ENCODE results near the gene ORAI3.

- TF ChIP-seq CEBPB (IDR thresholded peaks at IDR 0.05; ENCODE audit: low read depth) (no peak), SIN3A (IDR thresholded peaks at IDR 0.05; ENCODE audit: low read depth) (no peak), RAD21 (IDR thresholded peaks at IDR 0.05; ENCODE audit: low read depth) (no peak), POLR2A (IDR thresholded peaks at IDR 0.05; ENCODE audit: borderline replicate concordance, extremely low read depth, insufficient read depth, insufficient read length) (no peak), CTCF (IDR thresholded peaks at IDR 0.05 in 2 of 3, conservative IDR thresholded peaks at IDR 0.05 in 1 of 3; ENCODE audit: borderline replicate concordance in 1 of 3, insufficient read depth in 1 of 3, low read depth in 2 of 3, low read length in 2 of 3) (no peak), ELF1 (IDR thresholded peaks at IDR 0.05; ENCODE audit: borderline replicate concordance, low read depth) (no peak), SRF (IDR thresholded peaks at IDR 0.05; ENCODE audit: low read depth) (no peak), EZH2phosphoT487 (IDR thresholded peaks at IDR 0.05; ENCODE audit: borderline replicate concordance) (no peak), EZH2 (IDR thresholded peaks at IDR 0.05) (no peak), YY1 (IDR thresholded peaks at IDR 0.05; ENCODE audit: extremely low read depth, insufficient replicate concordance, low read depth, low read length) (no peak)
- TF ChIP-seq, protein P1, sequence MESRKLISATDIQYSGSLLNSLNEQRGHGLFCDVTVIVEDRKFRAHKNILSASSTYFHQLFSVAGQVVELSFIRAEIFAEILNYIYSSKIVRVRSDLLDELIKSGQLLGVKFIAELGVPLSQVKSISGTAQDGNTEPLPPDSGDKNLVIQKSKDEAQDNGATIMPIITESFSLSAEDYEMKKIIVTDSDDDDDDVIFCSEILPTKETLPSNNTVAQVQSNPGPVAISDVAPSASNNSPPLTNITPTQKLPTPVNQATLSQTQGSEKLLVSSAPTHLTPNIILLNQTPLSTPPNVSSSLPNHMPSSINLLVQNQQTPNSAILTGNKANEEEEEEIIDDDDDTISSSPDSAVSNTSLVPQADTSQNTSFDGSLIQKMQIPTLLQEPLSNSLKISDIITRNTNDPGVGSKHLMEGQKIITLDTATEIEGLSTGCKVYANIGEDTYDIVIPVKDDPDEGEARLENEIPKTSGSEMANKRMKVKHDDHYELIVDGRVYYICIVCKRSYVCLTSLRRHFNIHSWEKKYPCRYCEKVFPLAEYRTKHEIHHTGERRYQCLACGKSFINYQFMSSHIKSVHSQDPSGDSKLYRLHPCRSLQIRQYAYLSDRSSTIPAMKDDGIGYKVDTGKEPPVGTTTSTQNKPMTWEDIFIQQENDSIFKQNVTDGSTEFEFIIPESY (IDR thresholded peaks at IDR 0.05; ENCODE audit: extremely low read depth, insufficient replicate concordance, low read length): no peak
- TF ChIP-seq, protein P2, sequence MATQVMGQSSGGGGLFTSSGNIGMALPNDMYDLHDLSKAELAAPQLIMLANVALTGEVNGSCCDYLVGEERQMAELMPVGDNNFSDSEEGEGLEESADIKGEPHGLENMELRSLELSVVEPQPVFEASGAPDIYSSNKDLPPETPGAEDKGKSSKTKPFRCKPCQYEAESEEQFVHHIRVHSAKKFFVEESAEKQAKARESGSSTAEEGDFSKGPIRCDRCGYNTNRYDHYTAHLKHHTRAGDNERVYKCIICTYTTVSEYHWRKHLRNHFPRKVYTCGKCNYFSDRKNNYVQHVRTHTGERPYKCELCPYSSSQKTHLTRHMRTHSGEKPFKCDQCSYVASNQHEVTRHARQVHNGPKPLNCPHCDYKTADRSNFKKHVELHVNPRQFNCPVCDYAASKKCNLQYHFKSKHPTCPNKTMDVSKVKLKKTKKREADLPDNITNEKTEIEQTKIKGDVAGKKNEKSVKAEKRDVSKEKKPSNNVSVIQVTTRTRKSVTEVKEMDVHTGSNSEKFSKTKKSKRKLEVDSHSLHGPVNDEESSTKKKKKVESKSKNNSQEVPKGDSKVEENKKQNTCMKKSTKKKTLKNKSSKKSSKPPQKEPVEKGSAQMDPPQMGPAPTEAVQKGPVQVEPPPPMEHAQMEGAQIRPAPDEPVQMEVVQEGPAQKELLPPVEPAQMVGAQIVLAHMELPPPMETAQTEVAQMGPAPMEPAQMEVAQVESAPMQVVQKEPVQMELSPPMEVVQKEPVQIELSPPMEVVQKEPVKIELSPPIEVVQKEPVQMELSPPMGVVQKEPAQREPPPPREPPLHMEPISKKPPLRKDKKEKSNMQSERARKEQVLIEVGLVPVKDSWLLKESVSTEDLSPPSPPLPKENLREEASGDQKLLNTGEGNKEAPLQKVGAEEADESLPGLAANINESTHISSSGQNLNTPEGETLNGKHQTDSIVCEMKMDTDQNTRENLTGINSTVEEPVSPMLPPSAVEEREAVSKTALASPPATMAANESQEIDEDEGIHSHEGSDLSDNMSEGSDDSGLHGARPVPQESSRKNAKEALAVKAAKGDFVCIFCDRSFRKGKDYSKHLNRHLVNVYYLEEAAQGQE (IDR thresholded peaks at IDR 0.05; ENCODE audit: low read depth): no peak
- TF ChIP-seq, protein P3, sequence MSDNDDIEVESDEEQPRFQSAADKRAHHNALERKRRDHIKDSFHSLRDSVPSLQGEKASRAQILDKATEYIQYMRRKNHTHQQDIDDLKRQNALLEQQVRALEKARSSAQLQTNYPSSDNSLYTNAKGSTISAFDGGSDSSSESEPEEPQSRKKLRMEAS (IDR thresholded peaks at IDR 0.05): no peak
These were observed 38.8 kb downstream of the ORAI3 start for GRCh38 chr16:30987581-30988190.
